ENCODE measurements around the gene PRKAA1.
"Not testable (repeated sequence)": the region's sequence is repeated elsewhere in the genome, so short reads cannot be mapped to it uniquely, and the experiment has no call there.

Gene PRKAA1

DNA sequence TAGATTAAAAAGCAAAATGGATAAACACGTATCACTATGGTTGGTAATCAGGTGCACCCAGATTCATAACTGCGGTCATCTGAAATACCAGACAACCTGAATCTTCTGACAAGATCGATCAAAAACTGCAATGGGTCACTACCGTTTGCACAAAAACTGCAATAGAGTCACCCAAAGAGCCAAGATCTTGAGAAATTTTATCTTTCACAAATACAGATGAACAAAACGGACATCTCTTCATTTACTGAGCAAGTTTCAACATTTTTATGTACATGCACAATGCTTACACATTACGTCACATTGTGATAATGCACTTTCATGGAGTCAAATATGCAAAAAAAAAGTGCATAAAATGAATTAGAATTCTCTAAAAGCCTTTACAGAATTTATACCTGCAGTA is 18.6 kb downstream of the PRKAA1 start:
- DNase-seq: no peak

DNA sequence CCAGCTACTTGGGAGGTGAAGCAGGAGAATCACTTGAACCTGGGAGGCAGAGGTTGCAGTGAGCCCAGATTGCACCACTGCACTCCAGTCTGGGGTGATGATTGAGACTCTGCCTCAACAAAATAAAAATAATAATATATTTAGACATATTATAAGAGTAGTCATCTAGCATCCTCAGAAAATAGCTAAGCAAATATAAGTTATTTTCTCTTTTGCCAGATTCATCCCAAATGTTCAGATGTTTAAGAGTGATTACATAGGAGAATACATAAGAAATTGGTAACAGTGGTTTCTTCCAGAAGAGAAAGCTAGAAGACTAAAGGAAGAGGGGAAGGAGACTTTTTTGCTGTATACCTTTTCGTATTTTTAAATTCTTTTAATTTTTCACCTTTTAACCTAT is 20.0 kb downstream of the PRKAA1 start:
- DNase-seq: no peak

DNA sequence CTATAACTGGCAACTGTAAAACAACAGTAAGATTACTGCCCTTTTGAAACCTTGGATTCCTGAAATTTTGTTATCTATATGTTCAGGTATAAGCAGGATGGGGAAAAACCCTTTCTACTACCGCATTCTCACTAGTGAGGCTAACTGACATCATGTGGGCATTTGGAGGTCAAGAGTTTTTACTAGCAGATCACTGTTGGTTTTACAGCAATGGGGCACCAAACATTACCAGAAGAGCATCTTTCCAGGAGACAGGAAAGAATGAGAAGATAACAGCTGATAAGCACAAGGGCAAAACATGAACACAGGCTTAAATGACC is 21.6 kb downstream of the PRKAA1 start:
- DNase-seq: no peak

DNA sequence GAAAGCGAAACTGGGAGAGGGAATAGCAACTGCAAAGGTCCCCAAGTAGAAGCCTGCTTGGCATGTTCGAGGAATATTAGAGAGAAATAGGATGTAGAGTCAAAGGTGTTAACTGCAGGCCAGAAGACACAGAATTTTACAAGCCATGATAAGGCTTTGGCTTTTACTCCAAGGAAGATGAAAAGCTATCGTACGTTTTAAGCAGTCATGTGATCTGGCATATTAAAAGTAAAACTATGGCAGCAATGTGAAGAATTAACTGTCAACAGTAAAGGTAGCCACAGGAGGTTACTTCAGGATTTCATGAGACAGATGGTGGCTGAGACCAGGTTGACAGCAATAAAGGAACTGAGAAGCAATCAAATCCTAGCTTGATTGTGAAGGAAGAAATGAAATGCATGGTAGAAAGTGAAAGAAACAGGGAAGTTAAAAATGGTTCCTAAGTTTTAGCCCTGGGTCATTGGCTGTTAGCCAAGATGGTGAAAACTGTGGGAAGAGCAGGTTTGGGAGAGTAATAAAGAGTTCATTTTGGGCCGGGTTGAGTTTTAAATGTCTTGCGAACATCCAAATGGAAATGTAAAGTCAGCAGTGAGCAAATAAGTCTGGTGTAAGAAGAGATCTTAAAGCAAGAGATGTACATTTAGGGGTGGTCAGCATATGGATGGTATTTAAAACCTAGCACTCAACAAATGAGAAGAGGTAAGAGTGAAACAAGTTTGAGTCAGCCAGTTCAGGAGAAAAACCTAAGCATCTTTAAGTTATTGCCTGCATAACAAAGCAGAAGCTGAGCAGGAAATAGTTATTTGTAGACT is 22.1 kb downstream of the PRKAA1 start:
- DNase-seq: no peak

DNA sequence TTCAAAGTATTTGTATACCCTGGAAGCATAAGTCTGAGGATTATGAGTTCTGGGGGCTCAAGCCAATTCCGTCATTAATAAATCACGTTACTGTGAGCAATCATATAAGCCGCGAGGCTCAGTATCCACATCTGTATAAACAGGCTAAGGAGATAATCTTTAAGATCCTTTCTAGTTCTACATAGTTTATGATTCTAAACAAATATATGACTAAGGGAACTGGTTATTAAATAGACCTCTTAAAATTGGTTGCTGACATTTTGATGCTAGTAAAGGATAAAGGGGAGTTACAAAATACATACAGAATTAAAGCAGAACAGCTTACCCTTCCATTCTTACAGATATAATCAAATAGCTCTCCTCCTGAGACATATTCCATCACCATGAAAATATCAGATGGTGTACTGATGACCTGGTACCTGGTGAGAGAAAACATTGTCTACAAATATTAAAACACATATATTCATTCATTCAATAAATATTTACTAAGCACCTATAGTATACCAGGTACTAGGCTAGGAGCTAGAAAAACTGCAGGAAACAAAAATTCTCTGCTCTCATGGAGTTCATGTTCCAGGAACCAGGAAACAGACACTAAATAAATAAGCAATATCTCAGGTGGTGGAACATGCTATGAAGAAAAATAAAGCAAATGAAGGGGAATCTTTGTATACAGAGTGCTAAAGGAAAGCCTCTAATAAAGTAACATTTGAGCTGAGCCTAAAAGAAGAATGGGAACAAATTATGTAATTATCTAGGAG is 22.9 kb downstream of the PRKAA1 start:
- no peak for DNase-seq

DNA sequence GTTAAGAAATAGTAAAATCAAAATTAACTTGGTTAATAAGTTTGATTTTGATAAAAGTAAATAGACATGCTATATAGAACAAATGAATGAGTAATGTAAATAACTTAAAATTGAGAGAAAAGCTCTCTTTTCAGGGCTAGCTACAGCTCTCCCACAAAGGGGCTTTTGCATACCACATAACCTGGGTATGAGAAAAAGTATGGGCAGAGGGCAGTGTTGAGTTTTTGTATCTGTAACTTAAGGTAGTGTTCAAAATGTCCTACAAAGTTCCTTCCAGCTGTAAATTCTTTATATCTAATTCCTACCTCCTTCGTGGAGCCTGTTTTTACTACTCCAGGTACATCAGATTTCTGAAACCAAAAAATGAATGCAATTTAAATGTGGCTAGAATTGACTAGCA is 23.6 kb downstream of the PRKAA1 start:
- DNase-seq: no peak

DNA sequence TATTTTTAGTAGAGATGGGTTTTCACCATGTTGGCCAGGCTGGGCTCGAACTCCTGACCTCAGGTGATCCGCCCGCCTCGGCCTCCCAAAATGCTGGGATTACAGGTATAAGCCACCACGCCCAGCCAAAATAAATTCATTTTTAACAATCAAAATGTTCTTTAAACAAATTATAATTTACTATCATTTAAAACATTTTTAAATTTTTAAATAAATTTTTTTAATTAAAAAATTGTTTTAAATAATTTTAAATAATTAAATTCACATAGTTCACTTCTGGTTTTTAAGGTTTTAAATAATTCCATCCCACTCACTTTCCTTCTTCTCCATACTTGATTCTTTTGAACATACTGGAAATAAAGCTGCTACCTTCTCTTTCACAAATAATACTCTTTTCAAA is 27.4 kb downstream of the PRKAA1 start:
- DNase-seq: no peak

DNA sequence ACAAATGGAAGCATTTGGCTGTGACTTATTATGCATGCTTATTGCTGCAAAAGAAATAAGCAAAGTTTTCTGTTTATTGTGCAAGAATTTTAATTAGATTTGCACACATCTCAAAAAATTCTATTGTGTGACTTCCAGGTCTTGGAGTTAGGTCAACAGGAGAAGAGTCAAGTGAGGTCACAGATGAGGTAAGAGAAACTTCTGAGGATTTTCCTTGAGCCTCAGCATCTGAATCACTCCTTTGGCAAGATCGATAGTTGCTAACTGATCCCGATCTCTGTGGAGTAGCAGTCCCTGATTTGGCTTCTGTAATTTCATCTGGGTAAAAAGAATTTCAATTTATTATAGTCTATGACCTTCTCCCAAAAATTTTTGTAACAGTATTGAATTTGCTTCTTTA is 35.5 kb downstream of the PRKAA1 start:
- DNase-seq: no peak

DNA sequence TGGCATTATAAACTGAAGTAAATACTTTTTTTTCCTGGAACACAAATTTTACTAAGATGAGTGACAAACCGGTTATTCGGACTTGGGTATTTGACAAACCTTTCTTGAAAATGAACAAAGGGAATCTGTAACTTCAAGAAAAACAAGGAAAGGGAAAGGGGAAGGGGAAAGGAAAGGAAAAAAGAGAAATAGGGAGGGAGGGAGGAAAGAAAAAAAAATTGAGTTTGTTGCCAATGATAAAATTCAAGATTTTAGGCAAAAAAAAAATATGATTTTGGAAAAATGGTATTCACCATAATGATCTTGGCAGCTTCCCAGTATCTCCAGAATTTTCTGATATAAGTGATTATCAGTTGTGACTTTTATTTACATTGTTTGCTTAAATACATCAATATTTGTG is 40.8 kb downstream of the PRKAA1 start:
- no peak for DNase-seq

DNA sequence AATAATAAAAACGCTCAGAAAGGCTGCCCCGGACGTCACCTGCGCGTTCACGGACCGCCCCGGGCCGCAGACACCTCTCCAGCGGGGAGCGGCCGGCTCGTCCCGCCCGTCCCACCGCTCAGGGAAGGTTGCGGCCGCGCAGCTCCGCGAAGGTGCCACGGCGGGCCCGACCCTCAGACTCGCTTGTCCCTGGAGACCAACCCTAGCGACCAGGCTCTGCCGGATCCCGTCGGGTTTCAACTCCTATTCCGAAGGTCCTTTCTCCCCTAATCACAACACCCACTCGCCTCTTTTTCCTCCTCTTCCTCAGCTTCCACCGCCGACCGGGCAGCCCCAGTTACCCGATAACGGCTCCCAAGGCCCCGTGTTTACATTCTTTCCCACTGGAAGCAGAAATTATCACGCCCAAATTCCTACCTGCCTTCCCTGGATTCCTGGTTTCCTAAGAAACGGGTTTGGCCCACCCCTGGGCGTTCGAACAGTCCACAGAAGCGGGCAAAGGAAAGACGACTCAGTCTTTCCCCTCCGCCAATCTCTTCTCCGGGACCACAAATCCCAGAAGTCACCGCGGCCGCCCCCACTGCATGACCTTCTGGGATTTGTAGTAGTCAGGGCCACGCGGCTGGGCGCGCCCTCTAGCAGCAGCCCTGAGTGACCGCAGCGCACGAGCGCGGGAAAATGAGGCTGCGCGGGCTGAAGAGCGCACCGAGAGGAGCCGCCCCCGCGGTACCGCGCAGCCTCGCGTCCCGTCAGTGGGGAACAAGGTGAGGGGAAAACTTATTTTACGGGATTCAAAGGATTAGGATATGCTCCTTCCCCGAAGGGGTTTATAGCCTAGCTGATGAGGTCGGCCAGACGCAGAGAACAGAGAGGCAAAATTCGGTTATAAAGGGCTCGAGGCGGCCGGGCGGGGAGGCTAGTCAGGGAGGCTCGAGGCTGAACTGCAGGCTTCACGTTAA is 42.5 kb downstream of the PRKAA1 start, which contains the start of gene TTC33:
Gene TTC33 (minus strand): TSS at position 555 of the 959 bp plus-strand sequence. CDS start 8,943 bp downstream, outside the sequence.
- DNase-seq: peak; percentile 86

DNA sequence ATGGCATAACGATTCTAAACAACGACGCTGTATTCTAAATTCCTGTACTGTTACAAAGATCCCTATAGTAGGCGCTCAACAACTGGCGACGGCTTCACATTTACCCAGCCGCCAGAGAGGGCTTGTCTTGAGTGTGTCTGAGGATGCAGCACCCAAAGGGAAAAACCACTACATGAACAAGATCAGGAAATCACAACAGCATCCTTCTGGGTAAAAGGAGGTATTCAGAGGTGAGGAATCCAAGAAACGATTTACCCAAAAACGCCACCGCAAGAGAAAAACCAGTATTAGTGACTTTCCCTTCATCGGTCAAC is 43.1 kb downstream of the PRKAA1 start:
- peak; percentile 60 for DNase-seq

DNA sequence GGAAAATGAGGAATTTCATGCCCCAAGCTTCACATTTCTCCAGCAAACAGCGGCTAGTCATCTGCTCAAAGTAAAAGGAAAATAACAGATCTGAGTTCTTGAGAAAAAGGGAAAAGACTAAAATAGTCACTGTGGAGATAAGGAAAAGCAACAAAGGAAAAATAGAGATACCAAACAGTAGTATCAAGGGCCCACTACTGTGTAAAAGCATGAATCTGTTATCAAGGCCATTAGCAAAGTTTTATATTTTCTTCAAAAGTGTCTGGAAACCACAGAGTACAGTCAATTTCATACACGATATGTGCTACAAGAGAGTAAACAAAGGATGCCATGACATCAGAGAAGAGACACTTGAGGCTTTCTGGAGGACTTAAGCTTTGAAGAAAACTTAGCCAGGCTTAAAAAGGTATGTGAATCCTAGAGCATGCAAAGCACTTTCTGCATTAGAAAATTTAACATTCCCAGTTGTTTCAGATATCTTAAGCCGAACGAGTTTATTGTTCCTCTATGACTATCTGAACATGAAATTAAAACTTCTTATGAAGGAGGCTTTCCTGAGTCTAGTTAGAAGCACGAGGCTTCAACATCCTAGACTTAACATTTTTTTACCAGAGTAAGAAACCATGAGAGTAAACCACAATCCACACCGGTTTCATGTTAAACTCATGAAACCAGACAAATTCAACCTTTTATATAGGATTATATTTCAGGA is 43.6 kb downstream of the PRKAA1 start:
- DNase-seq: no peak

DNA sequence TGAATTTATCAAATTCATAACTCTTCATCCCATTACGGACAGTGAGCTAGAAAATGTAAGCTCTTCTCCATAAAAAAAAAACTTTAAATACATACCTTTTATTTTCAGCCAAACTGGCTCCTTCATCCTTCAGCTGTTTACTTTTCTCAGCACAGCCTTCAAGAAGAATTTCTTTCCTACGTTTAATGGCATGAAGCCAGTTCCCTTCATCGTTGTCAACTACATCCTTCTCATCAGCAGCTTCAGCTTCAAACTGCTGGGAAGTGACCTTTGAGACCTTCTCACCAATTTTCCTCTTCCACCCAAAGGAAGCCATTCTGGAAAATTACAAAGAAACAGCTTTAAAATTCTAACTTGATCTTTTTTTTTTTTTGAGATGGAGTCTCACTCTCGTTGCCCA is 51.5 kb downstream of the PRKAA1 start:
- DNase-seq: no peak

DNA sequence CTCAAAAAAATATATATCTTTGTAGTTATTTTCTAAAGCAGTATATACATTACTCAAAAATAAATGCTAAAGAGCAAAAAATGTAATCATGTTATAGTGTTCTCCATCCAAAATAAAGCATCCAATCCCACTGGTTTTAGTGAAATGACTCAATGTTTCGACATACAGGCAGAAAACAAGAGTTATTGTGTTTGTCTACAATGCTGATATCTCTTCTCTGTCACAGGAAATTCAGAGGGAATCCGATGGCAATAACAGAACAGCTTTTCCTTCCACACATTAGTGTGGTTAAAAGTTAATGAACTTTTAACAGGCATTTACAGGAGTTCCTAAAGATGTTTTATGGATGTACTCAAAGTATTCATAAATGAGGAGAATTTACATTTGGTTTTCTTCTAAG is 54.4 kb downstream of the PRKAA1 start:
- no peak for DNase-seq

DNA sequence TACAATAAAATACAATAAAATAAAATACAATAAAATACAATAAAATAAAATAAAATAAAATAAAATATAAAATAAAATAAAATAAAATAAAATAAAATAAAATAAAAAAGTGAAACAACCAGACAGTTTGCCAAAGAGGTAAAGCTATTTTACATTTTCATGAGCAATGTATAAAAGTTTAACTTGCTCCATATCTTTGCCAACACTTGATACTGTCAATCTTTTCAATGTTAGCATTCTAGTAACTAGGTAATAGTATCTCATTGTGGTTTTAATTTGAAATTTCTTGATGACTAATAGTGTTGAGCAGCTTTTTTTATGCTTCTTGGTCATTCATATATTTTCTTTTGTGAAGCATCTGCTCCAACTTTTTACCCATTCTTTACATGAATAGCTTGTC is 59.7 kb downstream of the PRKAA1 start:
- no peak for DNase-seq

DNA sequence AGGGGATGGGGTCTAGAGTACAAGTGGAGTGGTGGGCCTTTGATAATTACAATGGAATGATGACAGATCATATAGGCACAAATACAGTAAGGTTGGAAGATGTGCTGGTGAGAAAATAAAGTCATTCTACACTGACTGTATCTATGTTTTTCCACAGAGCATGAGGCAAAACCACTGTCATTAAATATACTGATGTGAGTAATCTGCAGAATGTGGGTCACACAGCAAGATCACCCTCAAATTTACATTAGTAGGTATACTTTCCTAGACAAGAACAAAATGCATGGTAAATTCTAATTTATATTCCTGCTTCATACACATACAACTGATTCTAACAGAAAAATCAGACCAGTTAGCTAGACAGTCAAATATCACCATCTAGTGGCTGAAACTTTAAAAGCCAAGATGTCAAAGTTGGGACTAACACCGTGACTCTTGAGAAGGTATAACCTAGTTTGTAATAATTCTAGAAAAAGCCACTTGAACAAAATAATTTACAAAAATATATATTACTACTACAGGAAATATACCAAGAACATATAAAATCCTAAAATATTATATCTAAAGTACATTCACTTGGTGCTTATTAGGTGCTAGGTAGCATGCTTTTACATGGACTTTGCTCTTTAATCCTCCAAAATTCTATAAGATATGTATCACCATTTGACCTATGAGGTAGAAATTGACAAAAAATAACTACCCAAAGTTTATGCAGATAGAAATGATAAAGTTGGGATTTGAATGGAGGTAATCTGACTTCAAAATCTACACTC is 61.9 kb downstream of the PRKAA1 start:
- peak; percentile 34 for DNase-seq

DNA sequence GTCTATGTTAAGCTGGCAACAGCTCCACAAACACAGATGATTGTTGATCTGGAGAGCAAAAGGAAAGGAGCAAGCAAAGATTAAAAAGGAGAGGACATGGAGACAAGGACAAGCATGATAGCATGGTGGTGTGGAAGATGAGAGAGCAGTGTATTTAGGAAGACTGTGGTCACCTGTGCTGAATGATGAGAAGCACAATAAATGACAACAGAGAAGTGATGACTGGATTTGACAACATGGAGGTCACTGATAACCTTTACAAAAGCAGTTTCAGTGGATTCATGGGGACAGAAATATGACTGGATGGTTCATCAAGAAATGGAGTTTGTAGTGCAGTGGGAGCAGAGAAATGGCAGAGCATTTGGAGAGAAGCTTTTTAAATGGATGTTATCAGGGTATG is 62.6 kb downstream of the PRKAA1 start:
- no peak for DNase-seq

DNA sequence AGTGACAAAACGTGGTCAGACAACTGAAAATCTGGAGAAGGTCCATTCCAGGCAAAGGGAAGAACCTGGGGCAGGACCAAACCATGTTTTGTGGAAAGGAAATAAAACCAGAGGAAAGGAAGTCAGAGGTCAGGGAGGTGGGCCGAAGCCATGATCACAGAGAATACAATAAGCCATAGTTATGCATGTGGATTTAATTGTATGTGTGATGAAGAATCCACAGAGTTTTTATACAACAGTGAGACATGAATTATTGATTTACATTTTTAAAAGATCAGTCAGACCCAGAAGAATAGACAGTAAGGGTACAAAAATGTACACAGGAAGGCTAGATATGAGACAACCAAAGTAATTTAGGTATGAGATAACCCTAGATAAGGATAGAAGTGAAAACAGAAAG is 63.2 kb downstream of the PRKAA1 start:
- DNase-seq: no peak

DNA sequence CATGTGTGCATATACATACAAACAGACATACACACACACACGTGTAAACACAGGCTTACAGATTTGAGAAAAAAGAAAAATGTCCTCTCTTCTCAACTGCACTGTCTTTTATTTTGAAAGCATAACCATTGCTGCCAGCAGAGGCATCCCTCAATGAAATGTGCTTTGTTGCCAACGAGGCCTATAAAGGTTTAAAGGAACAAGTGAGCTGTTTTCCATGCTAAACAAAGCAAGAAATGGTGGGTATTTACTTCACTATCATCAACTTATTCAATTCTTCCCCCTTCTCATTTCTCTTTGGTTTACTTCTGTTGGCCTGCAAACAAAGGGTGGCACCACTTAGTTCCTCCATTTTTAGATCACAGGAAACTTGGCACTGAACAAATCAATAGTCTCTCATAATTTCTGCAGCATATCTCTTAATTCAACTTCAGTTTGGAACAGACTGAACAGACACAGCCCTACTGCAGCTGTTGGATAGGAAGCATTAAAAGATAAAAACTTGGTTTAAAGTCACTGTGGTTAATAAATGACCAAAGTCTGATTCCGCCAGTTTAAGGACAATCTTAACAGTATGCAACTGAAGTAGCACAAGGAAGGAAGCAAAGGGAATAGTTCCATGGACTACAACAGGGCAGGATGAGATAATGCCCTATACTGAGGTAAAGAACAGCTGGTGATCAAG is 64.2 kb downstream of the PRKAA1 start:
- no peak for DNase-seq

DNA sequence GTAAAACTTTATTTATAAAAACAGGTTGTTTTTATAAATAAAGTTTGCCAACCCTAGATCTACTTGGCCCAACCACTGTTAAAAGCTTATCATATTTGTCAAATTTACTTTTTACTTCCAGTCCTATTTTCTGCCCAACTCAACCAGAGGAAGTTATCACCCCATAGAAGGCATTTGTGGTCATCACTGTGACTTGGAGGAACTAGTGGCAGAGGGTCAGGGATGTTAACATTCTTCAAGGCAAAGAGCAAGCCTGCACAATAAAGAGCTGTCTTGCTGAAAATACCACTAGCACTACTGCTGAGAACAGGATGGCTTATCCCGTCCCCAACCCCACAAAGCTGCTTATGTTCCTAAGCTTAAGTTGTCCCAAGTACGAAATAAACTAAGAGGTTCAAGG is 64.7 kb downstream of the PRKAA1 start:
- peak; percentile 50 for DNase-seq

DNA sequence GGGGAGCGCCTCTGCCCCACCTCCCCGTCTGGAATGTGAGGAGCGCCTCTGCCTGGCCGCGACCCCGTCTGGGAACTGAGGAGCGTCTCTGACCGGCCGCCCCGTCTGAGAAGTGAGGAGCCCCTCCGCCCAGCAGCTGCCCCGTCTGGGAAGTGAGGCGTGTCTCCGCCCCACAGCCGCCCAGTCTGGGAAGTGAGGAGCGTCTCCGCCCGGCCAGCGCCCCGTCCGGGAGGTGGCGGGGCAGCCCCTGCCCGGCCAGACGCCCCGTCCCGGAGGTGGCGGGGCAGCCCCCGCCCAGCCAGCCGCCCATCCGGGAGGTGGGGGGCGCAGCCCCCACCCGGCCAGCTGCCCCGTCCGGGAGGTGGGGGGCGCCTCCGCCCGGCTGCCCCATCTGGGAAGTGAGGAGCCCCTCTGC is 75.7 kb downstream of the PRKAA1 start:
- not testable (repeated sequence) for DNase-seq
